MCF 10A (cell line): ENCODE data around the gene CAPZB. TPM values are rescaled to one million over a fixed set of nuclear protein-coding genes. Genes with fewer than 3 reads are reported as not detected.

Experiments used
- BruUV-seq: library from RNA; stranded (reverse); fragments of 400-500 nt; replicated peaks from 2 replicates; lab custom pipeline; 2021; lab: Mats Ljungman, UMichigan
- CTCF ChIA-PET: fragments of 300-600 bp; sonication (Branson Sonifier 250); formaldehyde crosslinking; extraction: SDS; loops from one replicate; lab custom pipeline; 2021; ENCODE audit warnings: antibody characterized with exemption, inconsistent platforms; lab: Yijun Ruan, JAX
- POLR2A ChIA-PET: fragments of 300-600, 350-650 bp; sonication (Branson Sonifier 250); formaldehyde crosslinking; extraction: SDS; loops from one replicate; lab custom pipeline; 2020; ENCODE audit warnings: antibody characterized with exemption, inconsistent platforms; lab: Yijun Ruan, JAX
- DNase-seq: peaks from one replicate; pipeline ENCODE4 v3.0.0-alpha.2; 2018; ENCODE audit not compliant: unreplicated experiment
- H3K27ac Mint-ChIP-seq: one replicate; pipeline ENCODE4 v1.8.0; 2022; ENCODE audit warnings: mild to moderate bottlenecking, low read depth, mixed read lengths; ENCODE audit not compliant: unreplicated experiment
- H3K27me3 Mint-ChIP-seq: one replicate; pipeline ENCODE4 v1.8.0; 2022; ENCODE audit warnings: mixed read lengths; ENCODE audit not compliant: insufficient read depth, unreplicated experiment
- H3K36me3 Mint-ChIP-seq: one replicate; pipeline ENCODE4 v1.8.0; 2022; ENCODE audit warnings: mild to moderate bottlenecking, moderate library complexity, mixed read lengths; ENCODE audit not compliant: insufficient read depth, unreplicated experiment
- H3K4me1 Mint-ChIP-seq: one replicate; pipeline ENCODE4 v1.8.0; 2022; ENCODE audit warnings: mixed read lengths; ENCODE audit not compliant: insufficient read depth, unreplicated experiment
- H3K4me3 Mint-ChIP-seq: one replicate; pipeline ENCODE4 v1.8.0; 2022; ENCODE audit warnings: mild to moderate bottlenecking, moderate library complexity, mixed read lengths; ENCODE audit not compliant: unreplicated experiment
- H3K9me3 Mint-ChIP-seq: one replicate; pipeline ENCODE4 v1.8.0; 2022; ENCODE audit warnings: mixed read lengths; ENCODE audit not compliant: unreplicated experiment
- intact Hi-C: fragments of 100-400 bp; cut with micrococcal nuclease; formaldehyde crosslinking; loops from 2 replicates; pipeline ENCODE4 v1.14.1; 2022
- total RNA-seq: library from RNA; stranded (reverse); gene quantifications from 2 replicates; pipeline ENCODE4 v1.2.3, GENCODE V29; 2022
- TF ChIP-seq, protein P1 (sequence below): fragments of 200-600 bp; IDR thresholded peaks from one replicate; pipeline ENCODE4 v1.8.0; 2022; ENCODE audit warnings: antibody characterized with exemption, mild to moderate bottlenecking; ENCODE audit not compliant: unreplicated experiment

CAPZB gene
- total RNA-seq, 1 experiment from 2014 or later: 252 TPM

DNA sequence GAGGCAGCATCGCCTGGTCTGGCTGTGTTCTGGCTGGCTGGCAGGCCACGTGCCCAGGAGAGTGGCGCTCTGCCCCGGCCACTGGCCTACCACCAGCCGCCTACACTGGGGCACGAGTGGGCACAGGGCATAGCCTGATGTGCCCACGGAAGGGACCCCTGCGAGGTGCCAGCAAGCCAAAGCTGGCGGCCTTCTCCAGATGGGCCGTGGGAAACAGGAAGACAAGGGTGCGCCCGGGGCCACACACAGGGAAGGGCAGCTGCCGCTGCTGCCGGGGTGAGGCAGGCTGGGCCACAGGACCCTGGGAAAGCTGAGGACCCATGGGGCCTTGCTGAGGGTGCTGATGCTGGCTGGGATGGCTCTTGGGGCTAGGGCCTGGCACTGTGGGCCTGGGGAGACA is 132.5 kb downstream of the CAPZB start:
- POLR2A ChIA-PET: no interaction called here
- no TSS peak for BruUV-seq
- DNase-seq: no peak
- Mint-ChIP-seq H3K36me3 (peaks cover 51% of the 10 kb centered on the region), H3K4me3 (no peak overlapping the region), H3K27me3 (no peaks in the 10 kb centered on the region), H3K27ac (peak overlapping the region; percentile 55), H3K9me3 (no peaks in the 10 kb centered on the region), H3K4me1 (no peaks in the 10 kb centered on the region)
- intact Hi-C loops: no loop called here
- TF ChIP-seq, protein P1, sequence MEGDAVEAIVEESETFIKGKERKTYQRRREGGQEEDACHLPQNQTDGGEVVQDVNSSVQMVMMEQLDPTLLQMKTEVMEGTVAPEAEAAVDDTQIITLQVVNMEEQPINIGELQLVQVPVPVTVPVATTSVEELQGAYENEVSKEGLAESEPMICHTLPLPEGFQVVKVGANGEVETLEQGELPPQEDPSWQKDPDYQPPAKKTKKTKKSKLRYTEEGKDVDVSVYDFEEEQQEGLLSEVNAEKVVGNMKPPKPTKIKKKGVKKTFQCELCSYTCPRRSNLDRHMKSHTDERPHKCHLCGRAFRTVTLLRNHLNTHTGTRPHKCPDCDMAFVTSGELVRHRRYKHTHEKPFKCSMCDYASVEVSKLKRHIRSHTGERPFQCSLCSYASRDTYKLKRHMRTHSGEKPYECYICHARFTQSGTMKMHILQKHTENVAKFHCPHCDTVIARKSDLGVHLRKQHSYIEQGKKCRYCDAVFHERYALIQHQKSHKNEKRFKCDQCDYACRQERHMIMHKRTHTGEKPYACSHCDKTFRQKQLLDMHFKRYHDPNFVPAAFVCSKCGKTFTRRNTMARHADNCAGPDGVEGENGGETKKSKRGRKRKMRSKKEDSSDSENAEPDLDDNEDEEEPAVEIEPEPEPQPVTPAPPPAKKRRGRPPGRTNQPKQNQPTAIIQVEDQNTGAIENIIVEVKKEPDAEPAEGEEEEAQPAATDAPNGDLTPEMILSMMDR: no peak
- CTCF ChIA-PET: interaction anchor here (1.0 to 1.4 kb wide), 2 partner anchors 9 to 12 kb away, joined by 4 to 7 read pairs; no protein-coding TSS in a partner anchor

DNA sequence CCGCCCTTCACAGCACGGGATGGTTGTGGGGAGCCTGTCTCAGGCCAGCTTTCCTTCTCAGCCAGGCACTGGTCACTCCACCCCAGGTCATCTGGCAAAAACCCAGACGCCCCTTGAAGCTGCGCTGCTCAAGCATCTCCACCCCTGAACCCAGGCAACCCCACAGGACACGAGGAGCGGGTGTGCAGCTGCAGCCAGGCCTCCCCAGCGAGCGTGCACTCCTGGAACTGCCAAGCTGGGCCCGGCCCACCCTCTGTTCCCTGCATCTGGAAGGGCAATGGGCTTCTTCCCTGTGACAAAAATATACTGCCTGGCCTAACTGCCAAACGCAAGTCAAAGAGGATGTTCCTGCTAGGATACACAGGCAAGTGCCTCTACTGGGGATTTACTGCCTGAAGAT is 133.5 kb downstream of the CAPZB start:
- intact Hi-C loops: no loop called here
- Mint-ChIP-seq H3K9me3 (no peaks in the 10 kb centered on the region), H3K4me1 (no peaks in the 10 kb centered on the region), H3K27me3 (no peaks in the 10 kb centered on the region), H3K36me3 (peaks cover 56% of the 10 kb centered on the region), H3K27ac (no peak overlapping the region), H3K4me3 (no peak overlapping the region)
- TF ChIP-seq, protein P1: no peak
- no TSS peak for BruUV-seq
- ChIA-PET CTCF (interaction anchor here (0.6 to 2.3 kb wide), 2 partner anchors 10 to 143 kb away, joined by 3 to 10 read pairs; no protein-coding TSS in a partner anchor), POLR2A (no interaction called here)
- DNase-seq: no peak

- CTCF ChIA-PET: interaction anchor here (2.3 kb wide), 1 partner anchor 9 kb away, joined by 10 read pairs; no protein-coding TSS in a partner anchor
- TF ChIP-seq, protein P1: no peak
- Mint-ChIP-seq H3K9me3 (no peaks in the 10 kb centered on the region), H3K36me3 (peaks cover 54% of the 10 kb centered on the region), H3K27me3 (no peaks in the 10 kb centered on the region), H3K4me3 (no peak overlapping the region), H3K4me1 (no peaks in the 10 kb centered on the region), H3K27ac (no peak overlapping the region)
- no TSS peak for BruUV-seq
- POLR2A ChIA-PET: interaction anchor here (0.6 kb wide), 1 partner anchor 1821 kb away, joined by 3 read pairs; no protein-coding TSS in a partner anchor
- intact Hi-C loops: no loop called here
- no peak for DNase-seq
Measured at GRCh38 chr1:19350566-19350965, 134.8 kb downstream of the CAPZB start.

GRCh38 chr1:19349999-19350398 is 135.3 kb downstream of the CAPZB start:
- TF ChIP-seq, protein P1: no peak
- H3K27me3 Mint-ChIP-seq: no peaks in the 10 kb centered on the region
- intact Hi-C loops: no loop called here
- H3K36me3 Mint-ChIP-seq: peaks cover 48% of the 10 kb centered on the region
- H3K4me1 Mint-ChIP-seq: no peaks in the 10 kb centered on the region
- H3K9me3 Mint-ChIP-seq: no peaks in the 10 kb centered on the region
- H3K27ac Mint-ChIP-seq: no peak overlapping the region
- BruUV-seq: no TSS peak
- CTCF ChIA-PET: interaction anchor here (2.3 kb wide), 1 partner anchor 8 kb away, joined by 10 read pairs; no protein-coding TSS in a partner anchor
- POLR2A ChIA-PET: no interaction called here
- H3K4me3 Mint-ChIP-seq: no peak overlapping the region
- no peak for DNase-seq
